Karpas-422 (cell line): ENCODE results near the gene TSPAN13. TPM values are rescaled to one million over a fixed set of nuclear protein-coding genes. Genes with fewer than 3 reads are reported as not detected.

Experiments used
- DNase-seq: peaks from one replicate; pipeline ENCODE4 v3.0.0-alpha.2; 2015
- H2AFZ ChIP-seq: fragments of 200-600 bp; sonication (generic); 2 replicates; pipeline ENCODE4 v1.6.1; 2014; ENCODE audit warnings: antibody characterized with exemption, low read length, mixed read lengths
- H3K27ac ChIP-seq: fragments of 200-600 bp; sonication (generic); 2 replicates; pipeline ENCODE4 v1.5.1; 2014; ENCODE audit warnings: mild to moderate bottlenecking, low read length, moderate library complexity
- H3K27me3 ChIP-seq: fragments of 200-600 bp; sonication (generic); 2 replicates; pipeline ENCODE4 v1.6.1; 2014; ENCODE audit warnings: low read length, mixed read lengths
- H3K36me3 ChIP-seq: fragments of 200-600 bp; sonication (generic); 2 replicates; pipeline ENCODE4 v1.6.1; 2014; ENCODE audit warnings: low read length, mixed read lengths; ENCODE audit not compliant: insufficient read depth
- H3K4me1 ChIP-seq: fragments of 200-600 bp; sonication (generic); 2 replicates; pipeline ENCODE4 v1.6.1; 2014; ENCODE audit warnings: mild to moderate bottlenecking, low read length, mixed read lengths
- H3K4me2 ChIP-seq: fragments of 200-600 bp; sonication (generic); 2 replicates; pipeline ENCODE4 v1.6.1; 2014; ENCODE audit warnings: low read length, low read depth, mild to moderate bottlenecking; ENCODE audit not compliant: poor library complexity, severe bottlenecking
- H3K4me3 ChIP-seq: fragments of 200-600 bp; sonication (generic); 2 replicates; pipeline ENCODE4 v1.5.1; 2014; ENCODE audit warnings: mild to moderate bottlenecking, antibody characterized with exemption, low read length, mixed read lengths
- H3K79me2 ChIP-seq: fragments of 200-600 bp; sonication (generic); 2 replicates; pipeline ENCODE4 v1.6.1; 2014; ENCODE audit warnings: mild to moderate bottlenecking, low read length, mixed read lengths
- H3K9ac ChIP-seq: fragments of 200-600 bp; sonication (generic); 2 replicates; pipeline ENCODE4 v1.6.0; 2014; ENCODE audit warnings: low read length
- H3K9me2 ChIP-seq: fragments of 200-600 bp; sonication (generic), shearing (Covaris generic); replicated peaks from 2 replicates; pipeline ENCODE4 v1.6.0; 2014; ENCODE audit warnings: mild to moderate bottlenecking, low read length, moderate library complexity; ENCODE audit not compliant: insufficient read depth
- H3K9me3 ChIP-seq: fragments of 300-700, 200-600 bp; sonication (generic); 2 replicates; pipeline ENCODE4 v1.6.1; 2014; ENCODE audit warnings: low read length, mixed read lengths
- H4K20me1 ChIP-seq: fragments of 200-600 bp; sonication (generic); 2 replicates; pipeline ENCODE4 v1.6.1; 2014; ENCODE audit warnings: mild to moderate bottlenecking, antibody characterized with exemption, low read length, low read depth; ENCODE audit not compliant: insufficient read depth
- total RNA-seq: library from RNA; depleted of rRNA; stranded (reverse); fragments of >200 nt; shearing (Covaris generic); gene quantifications from 2 replicates; pipeline ENCODE4 v1.2.3, GENCODE V29; 2014; ENCODE audit warnings: low replicate concordance

The TSPAN13 gene
- total RNA-seq, 1 experiment from 2014 or later, result 4.2 TPM

- H3K9ac ChIP-seq, result no peak overlapping the region
- no peak overlapping the region for H3K4me2 ChIP-seq
- DNase-seq, result no peak
- no peak overlapping the region for H2AFZ ChIP-seq
- no peaks in the 10 kb centered on the region for H3K4me1 ChIP-seq
- no peaks in the 10 kb centered on the region for H4K20me1 ChIP-seq
- no peaks in the 10 kb centered on the region for H3K9me2 ChIP-seq
- no peaks in the 10 kb centered on the region for H3K79me2 ChIP-seq
- no peaks in the 10 kb centered on the region for H3K27me3 ChIP-seq
- H3K4me3 ChIP-seq, result no peak overlapping the region
- no peaks in the 10 kb centered on the region for H3K36me3 ChIP-seq
- H3K27ac ChIP-seq, result no peak overlapping the region
- H3K9me3 ChIP-seq, result no peaks in the 10 kb centered on the region
Measured at GRCh38 chr7:16734148-16734726, 19.3 kb upstream of the TSPAN13 start.

- Histone ChIP-seq H3K9me3 (no peaks in the 10 kb centered on the region), H3K27ac (no peak overlapping the region), H3K4me3 (no peak overlapping the region), H3K9me2 (no peaks in the 10 kb centered on the region), H3K9ac (no peak overlapping the region), H3K79me2 (no peaks in the 10 kb centered on the region), H3K36me3 (no peaks in the 10 kb centered on the region), H3K27me3 (no peaks in the 10 kb centered on the region), H3K4me2 (no peak overlapping the region), H2AFZ (no peak overlapping the region), H4K20me1 (no peaks in the 10 kb centered on the region), H3K4me1 (no peaks in the 10 kb centered on the region)
- DNase-seq, result no peak
Measured at GRCh38 chr7:16735020-16735419, 18.5 kb upstream of the TSPAN13 start.

GRCh38 chr7:16738011-16738688 lies 15.4 kb upstream of the TSPAN13 start:
- no peaks in the 10 kb centered on the region for H3K4me1 ChIP-seq
- H3K27me3 ChIP-seq, result no peaks in the 10 kb centered on the region
- H3K9ac ChIP-seq, result no peak overlapping the region
- no peak overlapping the region for H2AFZ ChIP-seq
- H3K79me2 ChIP-seq, result no peaks in the 10 kb centered on the region
- H4K20me1 ChIP-seq, result no peaks in the 10 kb centered on the region
- no peaks in the 10 kb centered on the region for H3K9me2 ChIP-seq
- no peaks in the 10 kb centered on the region for H3K9me3 ChIP-seq
- DNase-seq, result no peak
- H3K4me2 ChIP-seq, result no peak overlapping the region
- no peak overlapping the region for H3K4me3 ChIP-seq
- H3K27ac ChIP-seq, result no peak overlapping the region
- H3K36me3 ChIP-seq, result no peaks in the 10 kb centered on the region

GRCh38 chr7:16739863-16740622 lies 13.5 kb upstream of the TSPAN13 start:
- H3K9ac ChIP-seq, result no peak overlapping the region
- no peak for DNase-seq
- no peak overlapping the region for H3K4me3 ChIP-seq
- H3K4me1 ChIP-seq, result no peaks in the 10 kb centered on the region
- H4K20me1 ChIP-seq, result no peaks in the 10 kb centered on the region
- no peaks in the 10 kb centered on the region for H3K79me2 ChIP-seq
- H3K36me3 ChIP-seq, result no peaks in the 10 kb centered on the region
- H3K27me3 ChIP-seq, result no peaks in the 10 kb centered on the region
- no peak overlapping the region for H3K4me2 ChIP-seq
- H3K9me2 ChIP-seq, result no peaks in the 10 kb centered on the region
- H3K9me3 ChIP-seq, result no peaks in the 10 kb centered on the region
- H3K27ac ChIP-seq, result no peak overlapping the region
- no peak overlapping the region for H2AFZ ChIP-seq

- Histone ChIP-seq H3K9me2 (no peaks in the 10 kb centered on the region), H3K4me1 (no peaks in the 10 kb centered on the region), H3K27me3 (no peaks in the 10 kb centered on the region), H2AFZ (no peak overlapping the region), H3K27ac (no peak overlapping the region), H3K9ac (no peak overlapping the region), H3K4me3 (no peak overlapping the region), H3K79me2 (no peaks in the 10 kb centered on the region), H3K9me3 (no peaks in the 10 kb centered on the region), H3K36me3 (no peaks in the 10 kb centered on the region), H4K20me1 (no peaks in the 10 kb centered on the region), H3K4me2 (no peak overlapping the region)
- DNase-seq, result no peak
Measured at GRCh38 chr7:16740623-16740953, 13.0 kb upstream of the TSPAN13 start.

GRCh38 chr7:16740996-16741395 lies 12.6 kb upstream of the TSPAN13 start:
- Histone ChIP-seq H3K4me3 (no peak overlapping the region), H3K36me3 (no peaks in the 10 kb centered on the region), H3K4me2 (no peak overlapping the region), H3K79me2 (no peaks in the 10 kb centered on the region), H4K20me1 (no peaks in the 10 kb centered on the region), H3K9me2 (no peaks in the 10 kb centered on the region), H3K9ac (no peak overlapping the region), H2AFZ (no peak overlapping the region), H3K27me3 (no peaks in the 10 kb centered on the region), H3K9me3 (no peaks in the 10 kb centered on the region), H3K4me1 (no peaks in the 10 kb centered on the region), H3K27ac (no peak overlapping the region)
- DNase-seq, result no peak

GRCh38 chr7:16741676-16742075 lies 11.9 kb upstream of the TSPAN13 start:
- Histone ChIP-seq H3K4me3 (no peak overlapping the region), H3K9me2 (no peaks in the 10 kb centered on the region), H3K9me3 (no peaks in the 10 kb centered on the region), H3K36me3 (no peaks in the 10 kb centered on the region), H3K4me2 (no peak overlapping the region), H3K27me3 (no peaks in the 10 kb centered on the region), H3K79me2 (no peaks in the 10 kb centered on the region), H3K27ac (no peak overlapping the region), H3K4me1 (no peaks in the 10 kb centered on the region), H2AFZ (no peak overlapping the region), H3K9ac (no peak overlapping the region), H4K20me1 (no peaks in the 10 kb centered on the region)
- no peak for DNase-seq

- Histone ChIP-seq H3K79me2 (no peaks in the 10 kb centered on the region), H3K27me3 (no peaks in the 10 kb centered on the region), H3K27ac (no peak overlapping the region), H3K36me3 (no peaks in the 10 kb centered on the region), H3K9me2 (no peaks in the 10 kb centered on the region), H3K4me1 (no peaks in the 10 kb centered on the region), H3K4me2 (no peak overlapping the region), H4K20me1 (no peaks in the 10 kb centered on the region), H3K4me3 (no peak overlapping the region), H2AFZ (no peak overlapping the region), H3K9ac (no peak overlapping the region), H3K9me3 (no peaks in the 10 kb centered on the region)
- no peak for DNase-seq
Measured at GRCh38 chr7:16742547-16742946, 11.0 kb upstream of the TSPAN13 start.
